ENCODE measurements around the gene ZNF438.

- TF ChIP-seq GATA2 (IDR thresholded peaks at IDR 0.05; ENCODE audit: low read depth, low read length) (no peak), GATA3 (IDR thresholded peaks at IDR 0.05; ENCODE audit: low read depth, low read length) (no peak)
Measured at GRCh38 chr10:30855131-30855530, 176.5 kb downstream of the ZNF438 start.

Data from SH-SY5Y (cell line).